DMS 273 (cell line): Measurements from ENCODE around the gene P4HA3.

ENCODE experiments used
- DNase-seq: peaks from one replicate; lab custom pipeline; 2025; ENCODE audit not compliant: unreplicated experiment; lab: John Stamatoyannopoulos, UW

P4HA3 gene

GRCh38 chr11:74318241-74318932, 6.9 kb upstream of the P4HA3 start:
- DNase-seq: no peak

GRCh38 chr11:74316772-74317505, 5.5 kb upstream of the P4HA3 start:
- peak; percentile 3 for DNase-seq

- no peak for DNase-seq
These were observed 886 bp upstream of the P4HA3 start for GRCh38 chr11:74312326-74312725.

DNA sequence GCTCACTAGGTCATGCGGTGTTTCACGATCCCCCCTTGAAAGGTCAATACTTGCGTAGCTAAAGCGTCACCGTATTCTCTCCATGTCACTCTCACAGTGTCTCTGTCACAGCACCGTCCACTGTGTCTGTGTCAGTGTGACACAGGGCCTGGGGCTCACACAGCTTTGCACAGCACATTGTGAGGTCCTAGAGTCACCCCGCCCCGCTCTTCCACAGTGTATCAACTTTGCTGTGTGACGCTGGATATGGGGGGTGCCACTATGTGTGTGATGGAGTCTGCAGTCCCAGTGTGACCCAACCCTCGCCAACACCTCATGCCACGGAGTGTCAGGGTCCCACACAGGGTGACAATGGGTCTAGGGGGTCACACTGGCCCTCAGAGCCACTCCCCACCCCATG, 583 bp downstream of the P4HA3 start:
- DNase-seq: no peak

GRCh38 chr11:74307434-74307833, 4.0 kb downstream of the P4HA3 start:
- DNase-seq: no peak

- DNase-seq: no peak
These were observed 4.8 kb downstream of the P4HA3 start for GRCh38 chr11:74306435-74307175.

DNA sequence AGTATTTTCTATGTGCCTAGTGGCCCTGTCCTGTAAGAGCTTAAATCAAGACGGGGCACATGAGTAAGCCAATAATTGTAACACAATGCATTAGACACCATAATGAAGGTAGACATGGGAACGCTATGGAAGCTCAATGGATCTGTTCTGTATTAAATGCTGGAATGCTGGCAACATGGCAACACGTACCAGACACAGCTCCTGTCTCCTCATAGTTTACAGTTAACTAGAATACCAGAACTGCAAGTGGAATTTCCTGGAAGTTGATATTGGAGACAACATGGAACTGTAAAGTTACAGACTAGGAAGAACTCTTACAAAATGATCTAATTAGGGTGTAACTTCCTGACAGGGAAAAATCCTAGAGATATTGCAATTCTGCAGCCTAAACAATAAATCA, 12.4 kb downstream of the P4HA3 start:
- no peak for DNase-seq

DNA sequence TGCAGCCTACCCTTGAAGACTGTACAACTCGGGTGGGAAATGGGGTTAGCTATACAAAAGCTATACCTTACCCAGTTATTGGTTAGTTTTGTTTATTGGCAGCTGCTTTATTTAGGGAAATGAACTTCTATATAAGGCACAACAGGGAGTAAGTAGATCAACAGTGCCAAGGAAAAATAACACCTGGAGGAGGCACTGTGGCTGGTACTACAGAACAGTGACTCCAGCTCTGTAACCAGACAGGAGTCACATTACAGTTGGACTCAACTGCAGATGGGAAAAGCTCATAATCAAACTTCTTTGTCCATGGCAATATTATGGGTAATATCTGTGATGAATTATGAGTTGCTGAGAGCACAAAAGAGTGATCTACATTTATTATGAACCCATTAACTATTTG, 14.0 kb downstream of the P4HA3 start:
- DNase-seq: no peak

- DNase-seq: no peak
These were observed 22.5 kb downstream of the P4HA3 start for GRCh38 chr11:74288911-74289310.

- no peak for DNase-seq
These were observed 23.3 kb downstream of the P4HA3 start for GRCh38 chr11:74288161-74288560.

- DNase-seq: no peak
These were observed 27.0 kb downstream of the P4HA3 start for GRCh38 chr11:74284466-74284865.

DNA sequence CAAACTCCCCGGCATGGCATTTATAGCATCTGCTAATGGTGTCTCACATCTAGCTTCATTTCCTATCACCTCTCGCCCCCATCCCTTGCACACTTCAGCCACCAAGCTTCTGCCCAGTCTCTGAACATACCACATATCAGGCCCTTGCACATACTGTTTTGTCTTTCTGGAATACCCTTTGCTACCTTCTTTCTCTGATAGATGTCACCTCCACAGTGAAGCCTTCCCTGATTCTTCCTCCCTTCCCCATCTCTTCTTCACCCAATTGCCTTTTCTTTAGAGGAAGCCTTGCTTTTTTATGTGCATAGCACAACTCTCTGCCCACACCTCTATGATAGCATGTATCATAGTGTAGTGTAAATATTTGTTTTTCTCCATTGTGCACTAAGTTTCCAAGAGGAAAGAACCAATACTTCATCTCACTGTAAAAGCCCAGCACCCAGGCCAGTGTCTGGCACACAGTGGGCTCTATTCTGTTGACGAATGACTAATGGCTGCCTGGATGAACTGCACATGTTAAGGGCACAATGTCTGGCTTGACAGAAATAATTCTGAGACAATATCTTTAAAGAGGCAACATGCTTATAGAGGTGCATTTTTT, 27.8 kb downstream of the P4HA3 start:
- no peak for DNase-seq

DNA sequence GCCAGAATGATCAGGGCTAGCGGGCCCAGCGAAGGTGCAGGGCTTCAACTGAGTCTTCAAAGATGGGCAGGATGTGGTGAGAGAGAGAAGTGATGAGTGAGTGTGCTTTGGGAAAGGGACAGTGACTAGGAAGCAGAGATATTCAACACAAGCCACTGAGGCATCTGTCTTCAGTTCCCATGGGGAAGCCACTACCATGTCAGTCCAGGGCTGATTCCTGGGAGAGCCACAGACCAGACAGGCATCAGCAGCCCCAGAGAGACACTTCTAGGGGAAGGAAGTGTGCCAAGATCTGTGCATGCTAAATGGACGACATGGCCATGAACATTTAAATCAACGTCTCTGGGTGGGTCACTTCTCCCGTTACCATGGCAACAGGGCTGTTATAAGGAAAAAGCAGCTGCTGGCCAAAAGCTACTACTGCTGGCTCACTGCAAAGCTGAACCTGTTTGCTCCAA, 28.5 kb downstream of the P4HA3 start:
- peak; percentile 41 for DNase-seq

- no peak for DNase-seq
These were observed 29.0 kb downstream of the P4HA3 start for GRCh38 chr11:74282421-74282820.

DNA sequence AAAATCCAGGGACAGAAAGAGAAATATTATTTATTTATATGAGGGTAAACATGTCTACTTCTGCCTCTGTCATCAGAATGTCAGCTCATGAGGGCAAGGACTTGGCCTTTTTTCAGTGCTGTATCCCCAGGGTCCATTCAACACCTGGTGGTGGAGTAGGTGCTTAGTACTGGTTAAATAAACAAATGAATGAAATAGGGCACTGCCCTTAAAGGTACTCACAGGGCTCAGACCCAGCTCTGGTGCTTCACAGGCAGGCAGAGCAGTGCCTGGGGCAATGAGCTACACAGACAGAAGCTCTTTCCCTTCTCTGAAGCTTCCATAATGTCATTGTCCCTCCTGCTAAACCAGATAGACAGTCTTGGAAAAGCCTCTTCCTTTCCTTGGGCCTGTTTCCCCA, 30.9 kb downstream of the P4HA3 start:
- DNase-seq: no peak

DNA sequence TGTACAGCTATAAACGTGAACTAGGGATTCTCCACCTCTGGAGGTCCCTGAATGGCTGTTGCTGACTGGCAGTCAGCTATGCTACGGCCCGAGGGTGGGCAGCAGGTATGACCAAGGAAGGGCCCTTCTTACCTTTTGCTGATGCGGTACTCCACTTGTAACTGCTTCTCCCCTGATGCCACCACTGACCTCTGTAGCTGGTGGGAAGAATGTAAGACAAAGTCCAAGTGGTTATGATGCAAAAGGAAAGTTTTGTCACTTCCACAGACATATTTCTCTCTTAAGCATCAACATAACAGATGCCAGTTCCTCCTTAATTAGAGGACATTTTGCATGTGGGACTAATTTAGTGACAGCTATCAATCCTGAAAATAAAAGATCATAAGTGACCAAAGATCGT, 32.2 kb downstream of the P4HA3 start:
- no peak for DNase-seq

DNA sequence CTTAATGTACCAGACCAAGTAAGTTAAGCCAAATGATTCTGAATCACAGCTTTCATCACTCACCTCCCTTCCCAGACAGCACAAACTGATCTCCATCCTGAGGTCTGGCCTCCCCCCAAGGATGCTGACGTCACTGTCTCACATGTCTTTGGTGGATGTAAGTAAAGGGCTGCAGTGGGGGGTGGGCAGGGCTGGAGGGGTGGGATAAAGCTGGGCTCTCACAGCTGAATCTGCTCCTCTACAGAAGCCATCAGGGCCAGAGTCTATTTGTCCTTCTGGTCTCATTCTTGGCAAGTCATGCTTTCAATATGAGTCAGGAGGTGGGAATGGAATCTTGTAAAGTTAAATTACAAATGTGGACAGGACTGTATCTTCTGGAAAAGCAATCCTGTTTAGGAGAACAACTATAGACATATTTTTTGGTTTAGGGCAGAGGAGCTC, 32.7 kb downstream of the P4HA3 start:
- DNase-seq: no peak

GRCh38 chr11:74278103-74278502, 33.3 kb downstream of the P4HA3 start:
- DNase-seq: no peak

DNA sequence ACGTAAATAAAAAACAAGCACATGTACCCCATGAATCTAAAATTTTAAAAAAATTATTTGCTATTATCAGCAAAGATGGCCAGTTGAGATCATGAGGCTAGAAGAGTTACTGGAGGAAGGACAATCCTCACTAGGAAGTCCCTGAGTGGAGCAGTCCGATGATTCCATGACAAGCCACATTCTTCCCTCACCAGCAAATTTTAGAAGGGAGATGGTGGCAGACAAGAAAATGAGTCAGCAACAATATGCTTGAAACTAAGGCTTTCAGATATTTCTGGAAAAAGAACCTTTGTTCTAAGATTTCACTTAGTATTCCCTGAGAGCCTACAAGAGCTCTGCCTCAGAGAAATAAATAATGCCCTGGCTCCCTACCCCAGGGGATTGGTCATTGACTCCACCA, 34.9 kb downstream of the P4HA3 start:
- no peak for DNase-seq

- DNase-seq: no peak
These were observed 39.2 kb downstream of the P4HA3 start for GRCh38 chr11:74272276-74272675.

GRCh38 chr11:74269161-74269811, 42.2 kb downstream of the P4HA3 start:
- DNase-seq: no peak
